Spleen (tissue), 11 donors: ENCODE data around the gene LRRC53. TPM values are rescaled to one million over a fixed set of nuclear protein-coding genes. Genes with fewer than 3 reads are reported as not detected.

Experiments
- DNase-seq: peaks from one replicate; pipeline ENCODE4 v3.0.0-alpha.2; 2020
- H3K27ac ChIP-seq, 8 donors: fragments of 200-600 bp; sonication (generic) in 7 of 8; 1 replicate in 4 of 8; 2 replicates in 4 of 8; pipeline versions ENCODE4 v1.5.0 to v1.8.0; 2016 to 2021; ENCODE audit warnings: inconsistent platforms in 4 of 8, mild to moderate bottlenecking in 4 of 8, moderate library complexity in 1 of 8
- H3K27me3 ChIP-seq, 7 donors: fragments of 200-600 bp; sonication (generic) in 6 of 7; replicated peaks in 1 of 7; 1 replicate in 4 of 7; 2 replicates in 3 of 7; pipeline versions ENCODE4 v1.5.0 to v1.8.0; 2016 to 2021; ENCODE audit warnings: inconsistent platforms in 3 of 7, mild to moderate bottlenecking in 1 of 7
- H3K36me3 ChIP-seq, 6 donors: fragments of 200-600 bp; sonication (generic) in 5 of 6; 1 replicate in 4 of 6; 2 replicates in 2 of 6; pipeline versions ENCODE4 v1.5.0 to v1.8.0; 2016 to 2021; ENCODE audit warnings: inconsistent platforms in 2 of 6
- H3K4me1 ChIP-seq, 6 donors: fragments of 200-600 bp; sonication (generic) in 5 of 6; 1 replicate in 3 of 6; 2 replicates in 3 of 6; pipeline versions ENCODE4 v1.5.0 to v1.8.0; 2016 to 2021; ENCODE audit warnings: inconsistent platforms in 3 of 6
- H3K4me3 ChIP-seq, 8 donors: fragments of 200-600 bp; sonication (generic) in 7 of 8; 1 replicate in 4 of 8; 2 replicates in 4 of 8; pipeline versions ENCODE4 v1.5.0 to v1.8.0; 2016 to 2021; ENCODE audit warnings: inconsistent platforms in 4 of 8, mild to moderate bottlenecking in 4 of 8, moderate library complexity in 2 of 8
- H3K9me3 ChIP-seq, 8 donors: fragments of 200-600 bp; sonication (generic) in 7 of 8; 1 replicate in 4 of 8; 2 replicates in 4 of 8; pipeline versions ENCODE4 v1.5.0 to v1.8.0; 2016 to 2021; ENCODE audit warnings: inconsistent platforms in 4 of 8
- POLR2A ChIP-seq, 3 donors: fragments of 450-650 bp; IDR thresholded peaks; one replicate each; pipeline ENCODE4 v1.5.1; 2017; ENCODE audit warnings: antibody characterized with exemption in 3 of 3, mild to moderate bottlenecking in 1 of 3
- POLR2AphosphoS5 ChIP-seq, 3 donors: sonication (generic); formaldehyde crosslinking; IDR thresholded peaks; one replicate each; pipeline ENCODE4 v1.5.1; 2017; ENCODE audit warnings: antibody characterized with exemption in 3 of 3
- WGBS, 5 donors: extraction: QIAGEN DNeasy Blood & Tissue Kit in 3 of 5; methylation state at CpG; one replicate each; pipeline versions ENCODE4 v1.1.5 to v1.1.7; 2013 to 2018; 5-methylcytosine and 5-hydroxymethylcytosine counted together
- intact Hi-C: fragments of 100-400 bp; cut with DNase I; formaldehyde crosslinking; loops from one replicate; pipeline ENCODE4 v1.15.0; 2023; ENCODE audit warnings: low total_unique reads
- polyA plus RNA-seq, 3 donors: library from polyadenylated mRNA; stranded (reverse); fragments of 200-250 nt; gene quantifications; one replicate each; pipeline ENCODE4 v1.2.1, GENCODE V29; 2013
- total RNA-seq, 7 donors: library from RNA; depleted of rRNA in 3 of 7; stranded (reverse); fragments of >200 nt in 3 of 7; fragmentation: NEBNext Ultra II Directional in 4 of 7; extraction: Animal tissue kit (Norgen Biotek cat#: 25700) in 4 of 7; gene quantifications; one replicate each; pipeline versions ENCODE4 v1.1.0 to v1.2.1, GENCODE V29; 2016 to 2021
- TF ChIP-seq, protein P1 (sequence below), 11 experiments: fragments of 200-600 bp in 7 of 11; fragments of 450-650 bp in 4 of 11; sonication (generic) in 4 of 11; IDR thresholded peaks in 8 of 11; conservative IDR thresholded peaks in 3 of 11; 1 replicate in 7 of 11; 2 replicates in 4 of 11; pipeline versions ENCODE4 v1.4.0 to v1.8.0; 2016 to 2021; ENCODE audit warnings: antibody characterized with exemption in 11 of 11, inconsistent platforms in 4 of 11, mild to moderate bottlenecking in 1 of 11
- donor health status: healthy with polysubstance abuse.
- donor health status: DM: no; HTN: no; CAD: no; lungs with moderate emphysema.
- donor health status: DM: no; HTN: no; CAD: no.
- donor health status: Bipolar disorder and iron deficiency.
- donor health status: healthy.
- donor health status: DM: no; HTN: no; CAD: no.
- donor health status: DM: yes; HTN: yes; CAD: no.

Gene LRRC53
- total and polyA plus RNA-seq, 10 donors: not detected

DNA sequence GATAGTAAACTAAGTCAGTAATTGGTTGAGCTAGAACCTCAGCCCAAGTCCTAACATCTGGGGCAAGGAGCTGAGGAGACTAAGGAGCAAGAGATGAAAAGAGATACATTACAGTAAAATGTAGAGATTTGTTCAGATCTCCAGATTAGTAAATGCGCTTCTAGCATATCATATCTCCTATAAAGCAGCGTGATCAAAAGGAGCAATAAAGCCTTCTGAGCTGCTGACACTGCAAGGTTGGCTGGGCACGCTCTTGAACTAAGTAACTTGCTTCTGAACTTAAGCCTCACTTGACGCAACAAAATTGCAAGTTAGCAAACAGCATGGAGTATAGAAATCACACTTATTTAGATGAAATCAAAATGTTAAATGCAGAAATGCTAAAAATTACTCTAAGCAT is 80.9 kb downstream of the LRRC53 start:
- Histone ChIP-seq H3K36me3 (no peaks in the 10 kb centered on the region), H3K4me1 (no peaks in the 10 kb centered on the region), H3K27ac (no peak overlapping the region), H3K4me3 (no peak overlapping the region), H3K9me3 (no peaks in the 10 kb centered on the region), H3K27me3 (no peaks in the 10 kb centered on the region)
- intact Hi-C loops: no loop called here
- DNase-seq: no peak
- no peak for TF ChIP-seq POLR2A (IDR thresholded peaks at IDR 0.05)
- TF ChIP-seq, protein P1, sequence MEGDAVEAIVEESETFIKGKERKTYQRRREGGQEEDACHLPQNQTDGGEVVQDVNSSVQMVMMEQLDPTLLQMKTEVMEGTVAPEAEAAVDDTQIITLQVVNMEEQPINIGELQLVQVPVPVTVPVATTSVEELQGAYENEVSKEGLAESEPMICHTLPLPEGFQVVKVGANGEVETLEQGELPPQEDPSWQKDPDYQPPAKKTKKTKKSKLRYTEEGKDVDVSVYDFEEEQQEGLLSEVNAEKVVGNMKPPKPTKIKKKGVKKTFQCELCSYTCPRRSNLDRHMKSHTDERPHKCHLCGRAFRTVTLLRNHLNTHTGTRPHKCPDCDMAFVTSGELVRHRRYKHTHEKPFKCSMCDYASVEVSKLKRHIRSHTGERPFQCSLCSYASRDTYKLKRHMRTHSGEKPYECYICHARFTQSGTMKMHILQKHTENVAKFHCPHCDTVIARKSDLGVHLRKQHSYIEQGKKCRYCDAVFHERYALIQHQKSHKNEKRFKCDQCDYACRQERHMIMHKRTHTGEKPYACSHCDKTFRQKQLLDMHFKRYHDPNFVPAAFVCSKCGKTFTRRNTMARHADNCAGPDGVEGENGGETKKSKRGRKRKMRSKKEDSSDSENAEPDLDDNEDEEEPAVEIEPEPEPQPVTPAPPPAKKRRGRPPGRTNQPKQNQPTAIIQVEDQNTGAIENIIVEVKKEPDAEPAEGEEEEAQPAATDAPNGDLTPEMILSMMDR (IDR thresholded peaks at IDR 0.05 in 8 of 11, conservative IDR thresholded peaks at IDR 0.05 in 3 of 11): no peak
- TF ChIP-seq POLR2AphosphoS5 (IDR thresholded peaks at IDR 0.05): no peak
- 85 to 90% (median 86%) methylated on average over 4 of the region's 4 CpGs for WGBS, 5 donors

DNA sequence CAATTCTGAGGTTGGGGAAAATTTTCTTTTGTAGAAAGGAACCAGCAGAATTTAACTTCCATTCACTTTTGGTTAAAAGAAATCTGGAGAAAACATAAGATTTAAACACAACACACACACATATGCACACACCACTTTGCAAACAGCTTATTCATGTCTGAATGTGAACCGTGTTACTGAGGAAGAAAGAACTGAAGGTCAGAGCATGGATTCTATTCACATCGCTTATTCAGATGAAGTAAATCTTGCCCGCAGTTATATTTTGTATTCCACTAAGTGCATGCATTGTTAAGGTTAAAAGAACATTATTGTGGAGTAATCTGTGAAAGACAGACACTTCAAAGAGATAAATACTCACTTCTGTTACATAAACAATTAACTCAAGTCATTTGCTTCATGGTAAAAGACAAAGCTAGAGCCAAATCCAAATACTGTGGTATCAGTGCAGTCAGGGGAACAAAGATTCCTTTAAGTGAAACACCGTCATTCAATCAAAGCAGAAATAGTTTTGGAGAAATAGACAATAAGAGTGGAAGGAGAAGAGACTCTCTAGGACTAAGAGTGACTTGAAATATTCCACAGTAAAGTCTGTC is 82.0 kb downstream of the LRRC53 start:
- Histone ChIP-seq H3K4me3 (no peak overlapping the region), H3K36me3 (no peaks in the 10 kb centered on the region), H3K4me1 (no peaks in the 10 kb centered on the region), H3K9me3 (no peaks in the 10 kb centered on the region), H3K27me3 (no peaks in the 10 kb centered on the region), H3K27ac (no peak overlapping the region)
- intact Hi-C loops: no loop called here
- DNase-seq: no peak
- TF ChIP-seq, protein P1 (IDR thresholded peaks at IDR 0.05 in 8 of 11, conservative IDR thresholded peaks at IDR 0.05 in 3 of 11): no peak
- TF ChIP-seq POLR2AphosphoS5 (IDR thresholded peaks at IDR 0.05): no peak
- TF ChIP-seq POLR2A (IDR thresholded peaks at IDR 0.05): no peak
- WGBS, 5 donors: 70 to 86% (median 79%) methylated on average over 4 of the region's 4 CpGs

DNA sequence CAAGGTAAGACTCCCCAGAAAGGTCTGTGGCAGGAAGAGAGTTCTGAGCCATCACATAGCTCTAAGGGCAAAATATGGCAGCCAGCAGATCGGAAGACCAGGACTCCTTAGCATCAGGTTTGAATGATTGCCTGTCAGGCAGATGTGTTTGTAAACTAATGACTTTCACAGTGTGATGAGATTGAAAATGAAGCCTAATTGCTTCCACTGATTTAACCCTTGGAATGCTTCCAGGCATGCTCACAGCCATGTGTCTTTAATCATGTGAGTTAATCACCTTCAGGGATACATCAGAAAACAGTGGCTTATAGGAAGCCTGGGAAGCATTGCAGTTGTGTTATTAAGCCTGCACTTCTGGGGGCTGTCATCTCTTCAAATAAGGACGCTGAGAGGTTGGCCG is 82.8 kb downstream of the LRRC53 start:
- Histone ChIP-seq H3K4me1 (no peaks in the 10 kb centered on the region), H3K27me3 (no peaks in the 10 kb centered on the region), H3K36me3 (no peaks in the 10 kb centered on the region), H3K4me3 (no peak overlapping the region), H3K9me3 (no peaks in the 10 kb centered on the region), H3K27ac (no peak overlapping the region)
- DNase-seq: no peak
- TF ChIP-seq, protein P1 (IDR thresholded peaks at IDR 0.05 in 8 of 11, conservative IDR thresholded peaks at IDR 0.05 in 3 of 11): no peak
- TF ChIP-seq POLR2A (IDR thresholded peaks at IDR 0.05) (no peak), POLR2AphosphoS5 (IDR thresholded peaks at IDR 0.05) (no peak)
- WGBS, 5 donors: 57 to 78% (median 69%) methylated on average over 3 of the region's 3 CpGs
- intact Hi-C loops: no loop called here

DNA sequence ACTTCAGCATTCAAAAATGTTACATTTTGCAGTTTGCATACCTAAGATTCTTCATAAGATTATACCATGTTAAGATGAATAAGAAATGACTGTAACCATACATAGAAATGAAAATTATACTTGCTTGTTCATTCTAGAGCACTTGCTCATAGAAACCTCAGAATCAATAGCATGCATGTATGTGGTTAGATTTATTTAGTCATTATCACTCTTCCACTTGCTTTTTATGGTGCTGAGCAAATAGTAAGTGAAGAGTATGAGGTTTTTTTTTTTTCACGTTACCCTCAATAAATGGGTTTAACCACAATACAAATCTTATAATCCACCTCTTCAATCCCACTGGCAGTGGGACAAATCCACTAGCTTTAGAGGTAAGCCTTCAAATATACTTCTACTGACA is 84.7 kb downstream of the LRRC53 start:
- H3K36me3 ChIP-seq: no peaks in the 10 kb centered on the region
- H3K9me3 ChIP-seq: no peaks in the 10 kb centered on the region
- no peak for TF ChIP-seq POLR2A (IDR thresholded peaks at IDR 0.05)
- TF ChIP-seq POLR2AphosphoS5 (IDR thresholded peaks at IDR 0.05): no peak
- TF ChIP-seq, protein P1 (IDR thresholded peaks at IDR 0.05 in 8 of 11, conservative IDR thresholded peaks at IDR 0.05 in 3 of 11): no peak
- H3K4me3 ChIP-seq: no peak overlapping the region
- H3K27me3 ChIP-seq: no peaks in the 10 kb centered on the region
- intact Hi-C loops: no loop called here
- WGBS, 5 donors: 78 to 87% (median 81%) methylated on average over 1 of the region's 1 CpG
- H3K27ac ChIP-seq: no peak overlapping the region
- DNase-seq: no peak
- H3K4me1 ChIP-seq: no peaks in the 10 kb centered on the region
